ENCODE data around the gene NELL1. TPM values are rescaled to one million over a fixed set of nuclear protein-coding genes. Genes with fewer than 3 reads are reported as not detected.

Gene NELL1
- total and polyA plus RNA-seq, 2 experiments from 2014 or later = not detected

DNA sequence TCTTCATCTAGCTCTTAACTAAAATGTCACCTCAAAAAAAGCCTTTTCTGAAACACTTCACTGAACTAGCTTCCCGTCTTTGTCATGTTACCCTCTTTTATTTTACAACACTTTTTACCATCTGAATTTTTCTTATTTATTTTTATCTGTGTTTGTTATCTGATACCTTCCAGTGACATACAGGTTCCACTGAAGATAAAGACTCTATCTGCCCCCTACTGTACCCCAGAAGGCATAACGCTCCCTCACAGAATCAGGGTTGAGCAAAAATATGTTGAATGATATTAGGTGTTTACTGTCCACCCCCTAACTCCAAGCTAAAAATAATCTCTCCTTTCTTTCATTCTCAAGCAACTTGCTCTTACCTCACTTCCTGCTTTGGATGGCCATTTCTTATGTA lies 654.2 kb downstream of the NELL1 start:
- WGBS, 2 experiments (ENCODE audit: low coverage in 1 of 2, low lambda C conversion rate in 2 of 2, missing lambda C conversion rate in 2 of 2) = 45 to 46% methylated on average over 2 of the region's 2 CpGs

DNA sequence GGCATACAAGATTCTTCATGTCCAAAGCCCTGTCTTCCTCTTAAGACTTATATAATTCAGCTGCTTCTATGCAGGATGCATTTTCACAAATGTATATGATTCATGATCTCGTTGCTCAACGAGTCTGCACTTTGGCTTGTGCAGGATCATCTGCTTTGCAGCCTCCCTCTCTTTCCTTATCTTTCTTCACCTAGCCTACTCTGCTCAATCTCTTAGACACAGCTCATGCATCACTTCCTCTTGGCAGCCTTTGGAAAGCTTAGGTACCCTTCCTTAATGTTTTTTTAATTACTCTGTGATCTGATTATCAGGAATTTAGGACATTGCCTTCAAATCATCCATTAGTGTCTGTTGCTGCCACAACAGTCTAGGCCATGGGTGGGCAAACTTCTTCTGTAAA lies 673.8 kb downstream of the NELL1 start:
- Histone ChIP-seq H3K4me3 (no peak overlapping the region), H3K79me2 (ENCODE audit: insufficient read depth) (no peaks in the 10 kb centered on the region), H3K4me1 (ENCODE audit: insufficient read depth) (no peaks in the 10 kb centered on the region), H3K9ac (no peak overlapping the region), H3K9me3 (ENCODE audit: low read depth) (no peaks in the 10 kb centered on the region), H3K27me3 (replicated peaks; ENCODE audit: insufficient read depth) (no peaks in the 10 kb centered on the region), H4K20me1 (ENCODE audit: insufficient read depth) (no peaks in the 10 kb centered on the region), H2AFZ (no peak overlapping the region), H3K4me2 (ENCODE audit: unreplicated experiment) (no peak overlapping the region), H3F3A (ENCODE audit: insufficient read depth) (no peaks in the 10 kb centered on the region), H3K27ac (no peak overlapping the region), H3K9me2 (ENCODE audit: insufficient read depth) (no peaks in the 10 kb centered on the region), H3K36me3 (ENCODE audit: low read depth) (no peaks in the 10 kb centered on the region)
- WGBS, 2 experiments (ENCODE audit: low coverage in 1 of 2, low lambda C conversion rate in 2 of 2, missing lambda C conversion rate in 2 of 2) = 0 to 2% methylated on average over 2 of the region's 2 CpGs
- TF ChIP-seq EZH2 (IDR thresholded peaks at IDR 0.05; ENCODE audit: insufficient read depth, poor library complexity, severe bottlenecking) = no peak
- TF ChIP-seq EZH2phosphoT487 (IDR thresholded peaks at IDR 0.05; ENCODE audit: insufficient read depth, low read depth) = no peak
- in situ Hi-C loops (cut with MboI) = no loop called here
- DNase-seq = no peak

More for the DNA sequence above, 654.2 kb downstream of the NELL1 start:
- H3K9me3 ChIP-seq (ENCODE audit: low read depth) = no peaks in the 10 kb centered on the region
- no peaks in the 10 kb centered on the region for H3K27me3 ChIP-seq (replicated peaks; ENCODE audit: insufficient read depth)
- H2AFZ ChIP-seq = no peak overlapping the region
- no peak for TF ChIP-seq EZH2 (IDR thresholded peaks at IDR 0.05; ENCODE audit: insufficient read depth, poor library complexity, severe bottlenecking)
- no peak for TF ChIP-seq EZH2phosphoT487 (IDR thresholded peaks at IDR 0.05; ENCODE audit: insufficient read depth, low read depth)
- no peak for DNase-seq
- H3K9ac ChIP-seq = no peak overlapping the region
- H3K4me3 ChIP-seq = no peak overlapping the region
- no peaks in the 10 kb centered on the region for H3F3A ChIP-seq (ENCODE audit: insufficient read depth)
- no peaks in the 10 kb centered on the region for H3K4me1 ChIP-seq (ENCODE audit: insufficient read depth)
- H4K20me1 ChIP-seq (ENCODE audit: insufficient read depth) = no peaks in the 10 kb centered on the region
- no peaks in the 10 kb centered on the region for H3K36me3 ChIP-seq (ENCODE audit: low read depth)
- in situ Hi-C loops (cut with MboI) = no loop called here
- no peak overlapping the region for H3K27ac ChIP-seq
- H3K9me2 ChIP-seq (ENCODE audit: insufficient read depth) = no peaks in the 10 kb centered on the region
- H3K4me2 ChIP-seq (ENCODE audit: unreplicated experiment) = no peak overlapping the region
- no peaks in the 10 kb centered on the region for H3K79me2 ChIP-seq (ENCODE audit: insufficient read depth)

DNA sequence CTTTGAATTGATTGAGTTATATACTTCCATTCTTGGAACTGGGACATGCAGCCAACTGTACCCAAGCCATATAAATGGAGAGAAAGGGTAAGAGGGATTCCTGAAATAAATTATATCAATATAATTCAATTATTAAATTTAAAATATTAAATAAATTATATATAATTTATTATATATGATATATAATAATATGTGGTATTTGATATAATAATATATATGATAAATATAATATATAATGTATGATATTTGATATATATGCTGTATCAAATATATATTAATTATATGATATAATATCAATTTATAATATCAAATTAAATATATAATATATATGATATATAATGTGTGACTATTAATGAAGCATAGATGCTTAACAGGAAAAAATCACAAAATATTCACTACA lies 677.0 kb downstream of the NELL1 start:
- H3K9me3 ChIP-seq (ENCODE audit: low read depth) = no peaks in the 10 kb centered on the region
- no peaks in the 10 kb centered on the region for H3F3A ChIP-seq (ENCODE audit: insufficient read depth)
- H3K36me3 ChIP-seq (ENCODE audit: low read depth) = no peaks in the 10 kb centered on the region
- H2AFZ ChIP-seq = no peak overlapping the region
- no peaks in the 10 kb centered on the region for H3K4me1 ChIP-seq (ENCODE audit: insufficient read depth)
- no peak overlapping the region for H3K4me3 ChIP-seq
- no peak for DNase-seq
- no peak overlapping the region for H3K4me2 ChIP-seq (ENCODE audit: unreplicated experiment)
- H3K9me2 ChIP-seq (ENCODE audit: insufficient read depth) = no peaks in the 10 kb centered on the region
- TF ChIP-seq EZH2phosphoT487 (IDR thresholded peaks at IDR 0.05; ENCODE audit: insufficient read depth, low read depth) = no peak
- no peak for TF ChIP-seq EZH2 (IDR thresholded peaks at IDR 0.05; ENCODE audit: insufficient read depth, poor library complexity, severe bottlenecking)
- H3K27me3 ChIP-seq (replicated peaks; ENCODE audit: insufficient read depth) = no peaks in the 10 kb centered on the region
- no peak overlapping the region for H3K27ac ChIP-seq
- no peaks in the 10 kb centered on the region for H3K79me2 ChIP-seq (ENCODE audit: insufficient read depth)
- H4K20me1 ChIP-seq (ENCODE audit: insufficient read depth) = no peaks in the 10 kb centered on the region
- in situ Hi-C loops (cut with MboI) = no loop called here
- H3K9ac ChIP-seq = no peak overlapping the region

DNA sequence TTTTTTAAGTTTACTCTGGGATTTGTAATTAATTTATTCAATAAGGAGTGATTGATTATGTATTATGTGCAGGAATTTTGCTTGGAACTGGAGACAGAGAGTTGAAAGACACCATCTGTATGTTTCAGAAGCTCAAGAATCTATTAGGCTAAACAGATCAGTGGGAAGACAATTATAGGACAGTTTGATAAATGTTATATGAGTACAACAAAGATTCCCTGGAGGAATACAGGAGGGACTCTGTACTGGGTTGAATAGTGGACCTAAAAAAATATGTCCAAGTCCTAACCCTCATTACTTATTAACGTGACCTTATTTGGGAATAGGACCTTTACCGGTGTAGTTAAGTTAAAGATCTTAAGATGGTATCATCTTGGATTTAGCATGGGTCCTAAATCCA lies 681.2 kb downstream of the NELL1 start:
- Histone ChIP-seq H3K9ac (no peak overlapping the region), H3K9me3 (ENCODE audit: low read depth) (no peaks in the 10 kb centered on the region), H3K27me3 (replicated peaks; ENCODE audit: insufficient read depth) (no peaks in the 10 kb centered on the region), H3K36me3 (ENCODE audit: low read depth) (no peaks in the 10 kb centered on the region), H3K9me2 (ENCODE audit: insufficient read depth) (no peaks in the 10 kb centered on the region), H2AFZ (no peak overlapping the region), H3F3A (ENCODE audit: insufficient read depth) (no peaks in the 10 kb centered on the region), H3K79me2 (ENCODE audit: insufficient read depth) (no peaks in the 10 kb centered on the region), H3K4me2 (ENCODE audit: unreplicated experiment) (no peak overlapping the region), H3K27ac (no peak overlapping the region), H3K4me1 (ENCODE audit: insufficient read depth) (no peaks in the 10 kb centered on the region), H4K20me1 (ENCODE audit: insufficient read depth) (no peaks in the 10 kb centered on the region), H3K4me3 (no peak overlapping the region)
- 48 to 60% methylated on average over 2 of the region's 2 CpGs for WGBS, 2 experiments (ENCODE audit: low coverage in 1 of 2, low lambda C conversion rate in 2 of 2, missing lambda C conversion rate in 2 of 2)
- no peak for DNase-seq
- TF ChIP-seq EZH2 (IDR thresholded peaks at IDR 0.05; ENCODE audit: insufficient read depth, poor library complexity, severe bottlenecking) (no peak), EZH2phosphoT487 (IDR thresholded peaks at IDR 0.05; ENCODE audit: insufficient read depth, low read depth) (no peak)
- in situ Hi-C loops (cut with MboI) = no loop called here

GRCh38 chr11:21353425-21353824 lies 684.0 kb downstream of the NELL1 start:
- no peaks in the 10 kb centered on the region for H3K27me3 ChIP-seq (replicated peaks; ENCODE audit: insufficient read depth)
- no peaks in the 10 kb centered on the region for H3K9me2 ChIP-seq (ENCODE audit: insufficient read depth)
- H3K4me3 ChIP-seq = no peak overlapping the region
- no peaks in the 10 kb centered on the region for H4K20me1 ChIP-seq (ENCODE audit: insufficient read depth)
- H3F3A ChIP-seq (ENCODE audit: insufficient read depth) = no peaks in the 10 kb centered on the region
- no peak overlapping the region for H3K4me2 ChIP-seq (ENCODE audit: unreplicated experiment)
- no peaks in the 10 kb centered on the region for H3K4me1 ChIP-seq (ENCODE audit: insufficient read depth)
- 27 to 34% methylated on average over 5 of the region's 5 CpGs for WGBS, 2 experiments (ENCODE audit: low coverage in 1 of 2, low lambda C conversion rate in 2 of 2, missing lambda C conversion rate in 2 of 2)
- no peaks in the 10 kb centered on the region for H3K79me2 ChIP-seq (ENCODE audit: insufficient read depth)
- no peak for DNase-seq
- no peak for TF ChIP-seq EZH2 (IDR thresholded peaks at IDR 0.05; ENCODE audit: insufficient read depth, poor library complexity, severe bottlenecking)
- no peak for TF ChIP-seq EZH2phosphoT487 (IDR thresholded peaks at IDR 0.05; ENCODE audit: insufficient read depth, low read depth)
- no peak overlapping the region for H2AFZ ChIP-seq
- H3K9ac ChIP-seq = no peak overlapping the region
- H3K36me3 ChIP-seq (ENCODE audit: low read depth) = no peaks in the 10 kb centered on the region
- in situ Hi-C loops (cut with MboI) = no loop called here
- no peak overlapping the region for H3K27ac ChIP-seq
- H3K9me3 ChIP-seq (ENCODE audit: low read depth) = no peaks in the 10 kb centered on the region
